Stimulated activated CD8-positive, alpha-beta memory T cell treated with anti-CD3 and anti-CD28 coated beads, Interleukin-4, amount 100 ng/mL, for 1 hour (primary cell): ENCODE measurements around the gene ATXN1.
"Not testable (repeated sequence)": the region's sequence is repeated elsewhere in the genome, so short reads cannot be mapped to it uniquely, and the experiment has no call there.

Experiments
- DNase-seq, 2 donors: peaks; one replicate each; pipeline ENCODE4 v3.0.0-alpha.2; 2020; ENCODE audit warnings: low read depth in 2 of 2, low spot score in 1 of 2

Gene ATXN1

GRCh38 chr6:16267428-16268263, 493.6 kb downstream of the ATXN1 start:
- no peak for DNase-seq

GRCh38 chr6:16265351-16266341, 495.6 kb downstream of the ATXN1 start:
- no peak for DNase-seq

GRCh38 chr6:16264785-16265184, 496.5 kb downstream of the ATXN1 start:
- DNase-seq: no peak

GRCh38 chr6:16263464-16264099, 497.7 kb downstream of the ATXN1 start:
- not testable (repeated sequence) for DNase-seq

- DNase-seq: not testable (repeated sequence)
These were observed 498.5 kb downstream of the ATXN1 start for GRCh38 chr6:16262773-16263172.

GRCh38 chr6:16260602-16261001, 500.7 kb downstream of the ATXN1 start:
- not testable (repeated sequence) for DNase-seq

- DNase-seq: not testable (repeated sequence)
These were observed 501.7 kb downstream of the ATXN1 start for GRCh38 chr6:16259604-16260003.

- no peak for DNase-seq
These were observed 502.6 kb downstream of the ATXN1 start for GRCh38 chr6:16258709-16259075.

- no peak for DNase-seq
These were observed 503.1 kb downstream of the ATXN1 start for GRCh38 chr6:16257999-16258708.

GRCh38 chr6:16256781-16257180, 504.5 kb downstream of the ATXN1 start:
- no peak for DNase-seq

- no peak for DNase-seq
These were observed 506.7 kb downstream of the ATXN1 start for GRCh38 chr6:16254535-16254934.

- DNase-seq: no peak
These were observed 507.7 kb downstream of the ATXN1 start for GRCh38 chr6:16253399-16254144.

GRCh38 chr6:16252686-16253299, 508.5 kb downstream of the ATXN1 start:
- no peak for DNase-seq

- no peak for DNase-seq
These were observed 509.6 kb downstream of the ATXN1 start for GRCh38 chr6:16251706-16252105.

- DNase-seq: no peak
These were observed 511.3 kb downstream of the ATXN1 start for GRCh38 chr6:16249971-16250370.
